Stimulated activated naive CD8-positive, alpha-beta T cell treated with anti-CD3 and anti-CD28 coated beads, Interleukin-15, Interleukin-2, amounts not matched to agents 100 ng/mL and 50 ng/mL, for 24 hours (primary cell): Measurements from ENCODE around the gene DYNLT4.
"Not testable (repeated sequence)": the region's sequence is repeated elsewhere in the genome, so short reads cannot be mapped to it uniquely, and the experiment has no call there.

ENCODE experiments used
- H3K27ac Mint-ChIP-seq: one replicate; pipeline ENCODE4 v1.8.0; 2021; ENCODE audit warnings: mild to moderate bottlenecking, mixed read lengths
- H3K27me3 Mint-ChIP-seq: one replicate; pipeline ENCODE4 v1.8.0; 2021; ENCODE audit warnings: mixed read lengths
- H3K36me3 Mint-ChIP-seq: one replicate; pipeline ENCODE4 v1.8.0; 2021; ENCODE audit warnings: low read depth, mixed read lengths
- H3K4me1 Mint-ChIP-seq: one replicate; pipeline ENCODE4 v1.8.0; 2021; ENCODE audit warnings: low read depth, mixed read lengths
- H3K4me3 Mint-ChIP-seq: one replicate; pipeline ENCODE4 v1.8.0; 2021; ENCODE audit warnings: mild to moderate bottlenecking, mixed read lengths
- H3K9me3 Mint-ChIP-seq: one replicate; pipeline ENCODE4 v1.8.0; 2021; ENCODE audit warnings: mixed read lengths

Gene DYNLT4

DNA sequence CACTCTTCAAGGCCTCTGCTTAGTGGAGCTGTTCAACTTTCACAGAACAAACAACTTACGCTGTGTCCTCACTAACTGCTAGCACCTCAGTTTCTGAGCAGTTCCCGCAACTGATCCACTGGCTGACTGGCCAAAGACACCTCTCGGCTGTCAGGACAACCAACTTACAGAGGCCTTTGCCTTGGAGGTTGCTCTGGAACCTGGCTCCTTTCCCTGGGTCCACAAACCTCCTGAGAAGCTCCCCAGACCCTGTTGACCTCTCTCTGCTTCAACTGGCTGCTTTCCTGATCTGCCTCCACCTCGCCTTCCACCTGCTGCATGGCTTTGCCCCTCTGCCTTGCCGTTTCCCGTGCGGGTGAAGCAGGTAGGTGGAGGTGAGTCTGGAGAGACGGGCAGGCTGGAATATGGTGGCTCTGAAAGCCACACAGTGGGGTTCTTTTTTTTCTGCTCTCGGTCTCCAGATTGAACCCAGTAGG lies 14.1 kb upstream of the DYNLT4 start:
- Mint-ChIP-seq H3K27me3 (no peaks in the 10 kb centered on the region), H3K27ac (peak overlapping the region; percentile 38), H3K36me3 (peaks cover 8% of the 10 kb centered on the region), H3K4me1 (peaks cover 45% of the 10 kb centered on the region), H3K9me3 (no peaks in the 10 kb centered on the region), H3K4me3 (peak overlapping the region; percentile 87)

GRCh38 chr1:44820328-44821239 lies 13.4 kb upstream of the DYNLT4 start:
- no peaks in the 10 kb centered on the region for H3K27me3 Mint-ChIP-seq
- H3K4me1 Mint-ChIP-seq, result peaks cover 47% of the 10 kb centered on the region
- H3K4me3 Mint-ChIP-seq, result peak overlapping the region; percentile 87
- H3K9me3 Mint-ChIP-seq, result no peaks in the 10 kb centered on the region
- peak overlapping the region; percentile 100 for H3K27ac Mint-ChIP-seq
- H3K36me3 Mint-ChIP-seq, result peaks cover 10% of the 10 kb centered on the region

GRCh38 chr1:44819608-44820327 lies 12.6 kb upstream of the DYNLT4 start:
- Mint-ChIP-seq H3K4me3 (peak overlapping the region; percentile 87), H3K4me1 (peaks cover 56% of the 10 kb centered on the region)

DNA sequence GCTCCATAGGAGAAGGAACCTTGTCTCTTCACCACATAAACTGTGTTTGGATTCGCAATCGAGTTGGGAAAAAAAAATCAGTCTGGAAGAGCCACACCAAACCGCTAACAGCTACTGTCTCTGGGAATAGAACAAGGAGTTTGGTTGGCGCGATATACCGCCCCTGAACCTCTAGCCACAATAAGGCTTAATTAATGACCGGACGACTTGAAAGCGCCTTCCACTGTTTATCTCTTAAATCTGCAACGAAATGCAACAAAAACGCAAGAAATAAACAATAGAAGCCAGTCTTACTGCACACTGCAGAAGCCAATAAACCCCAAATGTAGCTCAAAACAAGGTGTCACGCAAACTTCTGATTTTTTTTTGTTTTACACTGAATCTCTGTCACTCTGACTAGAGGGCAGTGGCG lies 12.1 kb upstream of the DYNLT4 start:
- H3K9me3 Mint-ChIP-seq, result no peaks in the 10 kb centered on the region
- peak overlapping the region; percentile 87 for H3K4me3 Mint-ChIP-seq
- peaks cover 20% of the 10 kb centered on the region for H3K36me3 Mint-ChIP-seq
- peaks cover 59% of the 10 kb centered on the region for H3K4me1 Mint-ChIP-seq
- H3K27me3 Mint-ChIP-seq, result no peaks in the 10 kb centered on the region
- H3K27ac Mint-ChIP-seq, result peak overlapping the region; percentile 100

More at GRCh38 chr1:44819608-44820327, 12.6 kb upstream of the DYNLT4 start:
- no peaks in the 10 kb centered on the region for H3K9me3 Mint-ChIP-seq
- no peaks in the 10 kb centered on the region for H3K27me3 Mint-ChIP-seq
- H3K36me3 Mint-ChIP-seq, result peaks cover 18% of the 10 kb centered on the region
- H3K27ac Mint-ChIP-seq, result peak overlapping the region; percentile 100

- H3K36me3 Mint-ChIP-seq, result peaks cover 25% of the 10 kb centered on the region
- no peaks in the 10 kb centered on the region for H3K9me3 Mint-ChIP-seq
- peaks cover 67% of the 10 kb centered on the region for H3K4me1 Mint-ChIP-seq
- peak overlapping the region; percentile 43 for H3K4me3 Mint-ChIP-seq
- H3K27ac Mint-ChIP-seq, result peak overlapping the region; percentile 24
- no peaks in the 10 kb centered on the region for H3K27me3 Mint-ChIP-seq
These were observed 10.8 kb upstream of the DYNLT4 start for GRCh38 chr1:44817771-44818495.

DNA sequence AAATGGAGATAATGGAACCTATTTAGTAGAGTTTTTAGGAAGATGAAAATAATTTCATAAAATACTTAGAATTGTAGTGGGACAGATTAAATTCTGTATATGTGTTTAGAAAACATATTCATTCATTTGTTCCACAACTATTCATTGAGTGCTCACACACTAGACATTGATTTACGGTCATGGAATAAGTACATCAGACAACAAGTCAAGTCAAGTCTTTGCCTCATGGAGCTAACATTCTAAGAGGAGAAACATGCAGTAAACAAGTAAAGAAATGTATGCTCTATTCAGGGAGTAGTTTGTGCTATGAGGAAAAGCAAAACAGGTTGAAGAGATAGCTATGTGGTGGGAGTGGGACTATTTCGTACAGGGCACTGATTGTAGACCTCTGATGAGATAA lies 10.2 kb upstream of the DYNLT4 start:
- Mint-ChIP-seq H3K36me3 (peaks cover 25% of the 10 kb centered on the region), H3K27me3 (no peaks in the 10 kb centered on the region), H3K9me3 (no peaks in the 10 kb centered on the region), H3K4me3 (peak overlapping the region; percentile 43), H3K27ac (peak overlapping the region; percentile 39), H3K4me1 (peaks cover 68% of the 10 kb centered on the region)

DNA sequence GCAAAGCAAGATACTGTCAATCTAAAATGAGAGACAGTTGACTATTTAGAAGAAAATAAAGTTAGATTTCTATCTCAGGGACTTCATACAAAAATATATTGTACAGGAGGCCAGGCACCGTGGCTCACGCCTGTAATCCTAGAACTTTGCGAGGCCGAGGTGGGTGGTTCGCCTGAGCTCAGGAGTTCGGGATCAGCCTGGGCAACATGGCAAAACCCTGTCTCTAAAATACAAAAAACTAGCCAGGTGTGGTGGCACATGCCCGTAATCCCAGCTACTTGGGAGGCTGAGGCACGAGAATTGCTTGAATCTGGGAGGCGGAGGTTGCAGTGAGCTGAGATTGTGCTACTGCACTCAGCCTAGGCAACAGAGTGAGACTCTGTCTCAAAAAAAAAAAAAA lies 8.8 kb upstream of the DYNLT4 start:
- H3K27me3 Mint-ChIP-seq, H3K4me3 Mint-ChIP-seq, H3K9me3 Mint-ChIP-seq, H3K27ac Mint-ChIP-seq: not testable (repeated sequence)
- Mint-ChIP-seq H3K4me1 (peaks cover 76% of the 10 kb centered on the region), H3K36me3 (peaks cover 34% of the 10 kb centered on the region)

GRCh38 chr1:44812822-44813543 lies 5.8 kb upstream of the DYNLT4 start:
- Mint-ChIP-seq H3K4me3 (no peak overlapping the region), H3K9me3 (no peaks in the 10 kb centered on the region)

DNA sequence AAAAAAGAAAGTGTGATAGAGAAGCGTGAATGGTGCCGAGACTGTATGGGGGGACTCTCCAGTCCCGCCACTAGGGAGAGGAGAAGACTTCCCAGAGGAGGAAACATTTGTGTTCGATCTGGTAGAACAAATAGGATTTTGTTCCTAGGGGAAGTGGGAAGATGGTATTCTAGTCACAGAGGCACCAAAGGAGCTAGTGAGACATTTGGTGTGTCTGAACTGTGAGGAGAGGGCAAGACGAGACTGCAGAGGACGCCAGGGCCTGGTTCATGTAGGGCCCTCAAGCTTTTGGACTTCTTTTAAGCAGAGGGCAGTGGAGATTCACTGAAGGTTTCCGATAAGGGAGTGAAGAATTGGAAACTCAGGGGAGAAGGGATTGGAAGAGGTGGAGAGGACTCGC lies 4.1 kb upstream of the DYNLT4 start:
- no peaks in the 10 kb centered on the region for H3K9me3 Mint-ChIP-seq
- no peaks in the 10 kb centered on the region for H3K27me3 Mint-ChIP-seq
- H3K4me3 Mint-ChIP-seq, result peak overlapping the region; percentile 63
- peaks cover 46% of the 10 kb centered on the region for H3K36me3 Mint-ChIP-seq
- peaks cover 82% of the 10 kb centered on the region for H3K4me1 Mint-ChIP-seq
- peak overlapping the region; percentile 99 for H3K27ac Mint-ChIP-seq

More at GRCh38 chr1:44812822-44813543, 5.8 kb upstream of the DYNLT4 start:
- Mint-ChIP-seq H3K27ac (no peak overlapping the region), H3K27me3 (no peaks in the 10 kb centered on the region), H3K36me3 (peaks cover 45% of the 10 kb centered on the region), H3K4me1 (peaks cover 76% of the 10 kb centered on the region)

DNA sequence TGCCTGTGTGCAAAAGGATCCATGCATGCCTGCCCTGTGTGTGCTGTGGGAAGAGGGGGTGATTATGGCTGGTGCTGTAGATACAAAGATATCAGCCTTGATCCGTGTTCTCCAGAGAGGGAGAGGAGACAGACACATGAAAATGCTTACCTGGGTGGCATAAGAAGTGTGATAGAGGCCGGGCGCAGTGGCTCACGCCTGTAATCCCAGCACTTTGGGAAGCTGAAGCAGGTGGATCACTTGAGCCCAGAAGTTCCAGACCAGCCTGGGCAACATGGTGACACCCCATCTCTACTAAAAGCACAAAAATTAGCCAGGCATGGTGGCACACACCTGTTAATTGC lies 3.6 kb upstream of the DYNLT4 start:
- H3K27me3 Mint-ChIP-seq, H3K9me3 Mint-ChIP-seq: not testable (repeated sequence)
- H3K4me3 Mint-ChIP-seq, result peak overlapping the region; percentile 63
- peaks cover 47% of the 10 kb centered on the region for H3K36me3 Mint-ChIP-seq
- peaks cover 82% of the 10 kb centered on the region for H3K4me1 Mint-ChIP-seq
- peak overlapping the region; percentile 99 for H3K27ac Mint-ChIP-seq

GRCh38 chr1:44810101-44810761 lies 3.1 kb upstream of the DYNLT4 start:
- H3K27me3 Mint-ChIP-seq, result no peaks in the 10 kb centered on the region
- peaks cover 47% of the 10 kb centered on the region for H3K36me3 Mint-ChIP-seq
- peak overlapping the region; percentile 99 for H3K27ac Mint-ChIP-seq
- H3K4me3 Mint-ChIP-seq, result peak overlapping the region; percentile 76
- peaks cover 82% of the 10 kb centered on the region for H3K4me1 Mint-ChIP-seq
- no peaks in the 10 kb centered on the region for H3K9me3 Mint-ChIP-seq

DNA sequence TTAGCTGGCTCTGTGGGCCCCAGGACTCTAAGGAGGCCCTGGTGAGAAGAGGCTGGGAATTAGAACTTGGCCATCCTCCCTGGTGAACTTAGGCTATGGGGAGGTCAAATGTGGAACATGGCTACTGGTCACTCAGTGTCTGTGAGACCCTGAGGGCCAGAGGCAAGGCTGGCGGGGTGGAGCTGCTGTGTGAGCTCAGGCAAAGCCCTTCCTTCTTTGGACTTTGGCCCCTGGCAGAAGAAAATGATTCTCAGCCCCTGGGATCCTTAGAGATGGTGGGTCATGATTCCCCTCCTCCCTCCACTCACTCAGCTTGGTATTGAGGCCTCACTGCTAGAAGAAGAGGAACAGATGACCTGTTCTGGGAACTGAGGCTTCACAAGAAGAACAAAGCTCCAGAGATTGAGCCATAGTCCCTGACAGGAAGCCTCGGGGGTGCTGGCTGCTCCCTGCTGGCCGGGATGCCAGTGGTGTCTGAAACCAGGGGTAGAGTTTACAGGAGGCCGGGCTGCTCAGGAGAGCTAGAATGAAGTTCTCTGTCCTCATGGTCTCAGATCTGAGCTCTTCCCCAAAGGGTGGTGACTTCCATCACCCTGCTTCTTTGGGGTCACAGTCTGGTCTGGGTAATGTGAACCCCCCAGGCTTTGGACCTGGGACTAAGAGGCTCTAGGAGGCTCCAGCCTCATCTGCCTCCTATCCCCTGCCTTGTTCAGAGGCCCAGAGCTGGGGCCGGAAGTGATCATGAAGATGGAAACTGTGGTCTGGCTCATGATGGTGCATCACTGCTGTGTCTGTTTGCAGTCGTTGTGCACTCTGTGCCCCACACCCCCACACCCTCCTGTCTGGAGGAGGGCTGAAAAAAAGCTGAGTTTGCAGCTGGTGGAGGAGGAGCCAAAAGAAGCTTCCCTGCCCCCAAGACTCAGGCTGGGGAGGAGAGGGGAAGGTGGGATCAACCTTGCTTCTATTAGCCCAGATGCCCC lies 2.1 kb upstream of the DYNLT4 start:
- no peaks in the 10 kb centered on the region for H3K27me3 Mint-ChIP-seq
- H3K36me3 Mint-ChIP-seq, result peaks cover 50% of the 10 kb centered on the region
- no peaks in the 10 kb centered on the region for H3K9me3 Mint-ChIP-seq
- H3K4me1 Mint-ChIP-seq, result peaks cover 85% of the 10 kb centered on the region
- H3K27ac Mint-ChIP-seq, result peak overlapping the region; percentile 99
- peak overlapping the region; percentile 76 for H3K4me3 Mint-ChIP-seq
